NCI-H345 treated with DMSO at 0.1 percent for 48 hours (cell line): ENCODE results near the gene TBC1D14.
"Not testable (repeated sequence)": the region's sequence is repeated elsewhere in the genome, so short reads cannot be mapped to it uniquely, and the experiment has no call there.

Source experiments
- DNase-seq: peaks from one replicate; lab custom pipeline; 2025; ENCODE audit not compliant: unreplicated experiment; lab: John Stamatoyannopoulos, UW

TBC1D14 gene

GRCh38 chr4:7075962-7076695 is 166.5 kb downstream of the TBC1D14 start:
- no peak for DNase-seq

GRCh38 chr4:7076696-7077082 is 167.1 kb downstream of the TBC1D14 start:
- DNase-seq = no peak

- DNase-seq = no peak
These were observed 167.7 kb downstream of the TBC1D14 start for GRCh38 chr4:7077371-7077770.

- no peak for DNase-seq
These were observed 168.4 kb downstream of the TBC1D14 start for GRCh38 chr4:7078025-7078424.

- DNase-seq = not testable (repeated sequence)
These were observed 169.9 kb downstream of the TBC1D14 start for GRCh38 chr4:7079483-7079882.

GRCh38 chr4:7079909-7080308 is 170.3 kb downstream of the TBC1D14 start:
- not testable (repeated sequence) for DNase-seq
